Stimulated activated CD8-positive, alpha-beta memory T cell treated with anti-CD3 and anti-CD28 coated beads, Interleukin-12 subunit alpha, Interleukin-12 subunit beta, amount 100 ng/mL, for 4 hours (primary cell): ENCODE measurements around the gene IL12RB2.
"Not testable (repeated sequence)": the region's sequence is repeated elsewhere in the genome, so short reads cannot be mapped to it uniquely, and the experiment has no call there.

Source experiments
- DNase-seq: peaks from one replicate; pipeline ENCODE4 v3.0.0-alpha.2; 2020; ENCODE audit warnings: low read depth

Gene IL12RB2

GRCh38 chr1:67394548-67394947, 86.9 kb downstream of the IL12RB2 start:
- DNase-seq: no peak

GRCh38 chr1:67399199-67399993, 91.7 kb downstream of the IL12RB2 start:
- no peak for DNase-seq

GRCh38 chr1:67400029-67400786, 92.5 kb downstream of the IL12RB2 start:
- not testable (repeated sequence) for DNase-seq

- DNase-seq: no peak
These were observed 93.8 kb downstream of the IL12RB2 start for GRCh38 chr1:67401443-67401842.

- DNase-seq: no peak
These were observed 96.5 kb downstream of the IL12RB2 start for GRCh38 chr1:67404212-67404620.

- DNase-seq: no peak
These were observed 98.0 kb downstream of the IL12RB2 start for GRCh38 chr1:67405473-67406245.

- no peak for DNase-seq
These were observed 99.8 kb downstream of the IL12RB2 start for GRCh38 chr1:67407498-67407897.

GRCh38 chr1:67408148-67408547, 100.5 kb downstream of the IL12RB2 start:
- DNase-seq: no peak

GRCh38 chr1:67413101-67413500, 105.4 kb downstream of the IL12RB2 start:
- DNase-seq: not testable (repeated sequence)

- DNase-seq: no peak
These were observed 106.9 kb downstream of the IL12RB2 start for GRCh38 chr1:67414574-67414973.

GRCh38 chr1:67415041-67415440, 107.4 kb downstream of the IL12RB2 start:
- DNase-seq: no peak

- DNase-seq: not testable (repeated sequence)
These were observed 110.1 kb downstream of the IL12RB2 start for GRCh38 chr1:67417733-67418132.

- DNase-seq: no peak
These were observed 111.3 kb downstream of the IL12RB2 start for GRCh38 chr1:67418839-67419586.

- no peak for DNase-seq
These were observed 113.3 kb downstream of the IL12RB2 start for GRCh38 chr1:67420835-67421492.

- no peak for DNase-seq
These were observed 119.8 kb downstream of the IL12RB2 start for GRCh38 chr1:67427465-67427864.

- DNase-seq: no peak
These were observed 120.3 kb downstream of the IL12RB2 start for GRCh38 chr1:67427947-67428346.

- DNase-seq: peak; percentile 37
These were observed 121.4 kb downstream of the IL12RB2 start for GRCh38 chr1:67429011-67429527.

GRCh38 chr1:67429528-67430357, 122.1 kb downstream of the IL12RB2 start:
- DNase-seq: peak; percentile 22

GRCh38 chr1:67430358-67431155, 122.9 kb downstream of the IL12RB2 start, which contains the start of gene SERBP1:
SERBP1 (minus strand) TSS chr1:67430402; CDS start chr1:67430300, 102 bp downstream.
- DNase-seq: peak; percentile 92
